ENCODE data around the gene DYNC2I2.
A peak's percentile ranks its signal among the peaks of the same experiment; 100 is the strongest.

- TF ChIP-seq POLR2AphosphoS5 (IDR thresholded peaks at IDR 0.05; ENCODE audit: low read depth, low read length) (peak; percentile 62; the same call in 1 of the 2 replicates), POLR2A (IDR thresholded peaks at IDR 0.05; ENCODE audit: low read depth, low read length) (peak; percentile 84)
Measured at GRCh38 chr9:128656416-128657343, at the start of gene DYNC2I2.

Measured in GM12892 (cell line).